Measurements from ENCODE around the gene PDE9A.

The PDE9A gene

DNA sequence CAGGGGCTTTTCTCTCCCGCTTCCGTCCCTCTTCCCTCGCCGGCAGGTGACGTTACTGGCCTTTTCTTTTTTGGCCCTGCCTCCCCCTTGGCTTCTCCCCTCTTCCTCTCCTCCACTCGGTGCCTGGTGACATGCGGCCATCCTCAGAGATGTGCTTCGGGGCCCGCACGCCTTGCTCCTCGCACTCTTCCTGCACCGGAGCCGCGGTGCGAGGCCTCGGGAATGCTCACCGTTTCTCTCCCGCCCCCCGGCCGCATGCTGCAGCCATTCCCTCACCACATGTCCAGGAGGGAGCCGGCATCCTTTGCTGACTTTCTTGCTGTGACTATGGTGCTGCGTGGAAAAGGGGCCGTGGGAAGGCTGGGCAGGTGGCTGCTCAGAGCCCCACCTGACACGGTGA is 39.3 kb downstream of the PDE9A start:
- no peak for DNase-seq (ENCODE audit: low spot score)
- CTCF ChIA-PET = no interaction called here
- POLR2A ChIA-PET (ENCODE audit: low non-redundant PET) = no interaction called here
- TF ChIP-seq, protein P1, sequence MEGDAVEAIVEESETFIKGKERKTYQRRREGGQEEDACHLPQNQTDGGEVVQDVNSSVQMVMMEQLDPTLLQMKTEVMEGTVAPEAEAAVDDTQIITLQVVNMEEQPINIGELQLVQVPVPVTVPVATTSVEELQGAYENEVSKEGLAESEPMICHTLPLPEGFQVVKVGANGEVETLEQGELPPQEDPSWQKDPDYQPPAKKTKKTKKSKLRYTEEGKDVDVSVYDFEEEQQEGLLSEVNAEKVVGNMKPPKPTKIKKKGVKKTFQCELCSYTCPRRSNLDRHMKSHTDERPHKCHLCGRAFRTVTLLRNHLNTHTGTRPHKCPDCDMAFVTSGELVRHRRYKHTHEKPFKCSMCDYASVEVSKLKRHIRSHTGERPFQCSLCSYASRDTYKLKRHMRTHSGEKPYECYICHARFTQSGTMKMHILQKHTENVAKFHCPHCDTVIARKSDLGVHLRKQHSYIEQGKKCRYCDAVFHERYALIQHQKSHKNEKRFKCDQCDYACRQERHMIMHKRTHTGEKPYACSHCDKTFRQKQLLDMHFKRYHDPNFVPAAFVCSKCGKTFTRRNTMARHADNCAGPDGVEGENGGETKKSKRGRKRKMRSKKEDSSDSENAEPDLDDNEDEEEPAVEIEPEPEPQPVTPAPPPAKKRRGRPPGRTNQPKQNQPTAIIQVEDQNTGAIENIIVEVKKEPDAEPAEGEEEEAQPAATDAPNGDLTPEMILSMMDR (conservative IDR thresholded peaks at IDR 0.05; ENCODE audit: low read depth) = no peak
- H3K27ac ChIP-seq = no peak overlapping the region

DNA sequence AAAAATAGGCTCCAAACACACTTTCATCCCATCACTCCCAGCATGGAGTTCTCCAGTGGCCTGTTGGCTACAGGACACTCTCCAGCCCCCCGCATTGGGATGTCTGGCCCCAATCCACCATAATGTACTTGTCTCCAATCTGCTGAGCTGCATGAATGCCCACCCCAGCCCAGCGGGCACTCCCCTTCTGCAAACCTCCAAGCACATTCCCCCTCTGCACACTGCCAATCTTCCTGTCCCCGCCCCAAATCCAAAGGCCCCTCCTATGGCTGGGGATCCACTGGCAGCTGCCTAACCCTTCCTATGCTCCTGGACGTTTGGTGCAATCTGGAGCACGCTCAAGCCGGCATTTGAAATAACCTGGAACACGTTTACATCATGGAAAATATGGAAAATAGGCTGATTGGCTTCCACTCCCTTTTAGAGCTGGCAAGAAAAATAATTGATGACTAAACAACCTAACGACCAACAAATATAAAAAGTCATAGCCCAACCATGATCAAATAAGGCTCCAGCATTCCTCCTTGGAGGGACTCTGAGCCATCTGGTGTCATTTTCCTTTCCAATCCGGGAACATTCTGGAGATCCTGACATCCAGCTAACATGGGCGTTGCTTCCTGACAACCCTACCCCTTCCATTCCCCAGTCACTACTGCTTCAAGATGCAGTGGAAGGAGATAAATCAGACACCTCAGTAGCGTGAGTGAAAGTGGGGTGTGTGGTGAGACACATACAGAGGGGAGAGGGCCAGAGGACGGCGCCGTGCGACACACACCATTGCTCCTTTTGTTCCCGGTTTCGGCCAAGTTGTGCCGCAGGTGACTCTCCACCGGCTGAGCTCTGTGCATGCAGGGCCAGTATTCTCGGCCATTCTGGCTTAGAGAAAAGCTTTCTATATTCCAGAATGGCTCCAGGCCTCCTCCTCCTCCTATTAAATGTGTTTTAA is 41.6 kb downstream of the PDE9A start:
- no peak for DNase-seq (ENCODE audit: low spot score)
- ChIA-PET CTCF (interaction anchor here (0.7 to 1.0 kb wide), 2 partner anchors 25 to 51 kb away, joined by 3 read pairs; no protein-coding TSS in a partner anchor), POLR2A (ENCODE audit: low non-redundant PET) (no interaction called here)
- H3K27ac ChIP-seq = no peak overlapping the region
- TF ChIP-seq, protein P1 (conservative IDR thresholded peaks at IDR 0.05; ENCODE audit: low read depth) = no peak

DNA sequence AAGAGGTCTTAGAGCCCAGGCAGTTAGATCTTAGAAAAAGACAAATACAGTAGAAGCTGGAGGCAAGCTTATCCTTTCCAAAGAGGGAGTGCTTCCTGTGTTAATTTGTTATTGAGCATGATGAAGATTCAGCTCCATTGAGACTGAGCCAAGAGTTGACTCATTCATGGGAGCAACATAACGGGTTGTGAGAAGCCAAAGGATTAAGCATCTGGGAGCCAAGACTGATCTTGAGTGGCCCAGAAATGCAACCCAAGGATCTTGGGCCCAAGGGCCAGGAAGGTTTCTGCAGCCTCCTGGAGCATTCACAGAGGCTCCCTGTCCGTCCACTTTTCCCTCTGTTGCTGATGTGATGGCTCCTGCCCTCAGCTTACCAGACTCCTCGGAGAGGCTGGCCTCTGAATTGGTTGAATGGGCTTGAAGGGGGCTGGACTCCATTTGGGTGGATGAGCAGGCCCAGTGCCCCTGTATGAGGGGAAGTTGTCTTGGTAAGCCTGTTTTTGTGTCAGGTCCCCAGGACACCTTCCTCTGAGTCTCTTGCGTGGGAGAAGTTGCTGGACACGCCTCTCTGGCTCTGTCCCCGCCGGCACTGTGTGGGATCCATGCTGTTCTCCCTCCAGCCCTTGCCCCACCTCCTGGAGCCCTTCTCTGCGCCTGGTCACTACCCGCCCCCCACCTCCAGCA is 42.4 kb downstream of the PDE9A start:
- TF ChIP-seq, protein P1 (conservative IDR thresholded peaks at IDR 0.05; ENCODE audit: low read depth) = no peak
- H3K27ac ChIP-seq = no peak overlapping the region
- CTCF ChIA-PET = no interaction called here
- no peak for DNase-seq (ENCODE audit: low spot score)
- POLR2A ChIA-PET (ENCODE audit: low non-redundant PET) = no interaction called here

DNA sequence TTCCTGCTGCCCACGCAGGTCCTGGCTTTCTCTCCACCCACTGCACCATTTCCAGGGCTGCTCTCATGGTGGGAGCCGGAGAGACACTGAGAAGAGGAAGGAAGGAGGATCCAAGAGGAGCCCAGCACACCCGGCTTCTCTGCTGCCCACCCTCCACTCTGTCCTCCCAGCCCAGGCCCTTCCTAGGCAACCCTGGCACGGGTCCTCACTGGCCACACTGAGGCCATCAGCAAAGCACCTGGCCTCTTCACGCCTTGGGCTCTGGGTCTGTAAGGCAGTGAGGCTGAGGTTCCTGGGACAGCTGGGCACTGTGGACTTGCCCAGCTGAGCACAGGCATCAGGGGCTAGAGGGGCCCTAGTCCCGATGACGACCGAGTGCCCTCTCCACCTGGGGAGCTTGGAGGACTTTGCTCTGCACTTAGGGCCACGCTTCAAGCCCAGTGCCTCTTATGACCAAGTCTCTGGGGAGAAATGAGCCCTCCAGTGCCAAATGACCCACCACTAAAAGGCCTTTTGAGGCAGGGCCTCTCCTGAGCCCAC is 43.1 kb downstream of the PDE9A start:
- CTCF ChIA-PET = no interaction called here
- TF ChIP-seq, protein P1 (conservative IDR thresholded peaks at IDR 0.05; ENCODE audit: low read depth) = no peak
- DNase-seq (ENCODE audit: low spot score) = no peak
- H3K27ac ChIP-seq = no peak overlapping the region
- POLR2A ChIA-PET (ENCODE audit: low non-redundant PET) = no interaction called here

DNA sequence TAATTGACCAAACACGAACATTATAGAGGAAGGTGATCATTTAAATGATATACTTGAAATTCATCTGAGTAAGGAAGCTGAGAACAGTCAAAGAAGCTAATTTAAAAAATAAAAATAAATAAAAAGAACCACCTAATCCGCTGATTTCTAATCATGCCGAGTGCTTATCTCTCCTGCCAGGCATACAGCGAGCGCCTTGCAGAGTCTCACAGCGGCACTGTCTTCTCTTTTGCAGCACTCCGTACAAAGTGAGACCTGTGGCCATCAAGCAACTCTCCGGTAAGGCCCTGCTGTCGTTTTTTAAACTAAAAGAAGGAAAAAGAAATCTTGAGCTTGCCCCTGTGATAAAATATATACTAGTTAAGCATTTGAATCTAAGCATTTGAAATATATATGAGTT is 45.3 kb downstream of the PDE9A start:
- TF ChIP-seq, protein P1 (conservative IDR thresholded peaks at IDR 0.05; ENCODE audit: low read depth) = no peak
- CTCF ChIA-PET = no interaction called here
- POLR2A ChIA-PET (ENCODE audit: low non-redundant PET) = no interaction called here

DNA sequence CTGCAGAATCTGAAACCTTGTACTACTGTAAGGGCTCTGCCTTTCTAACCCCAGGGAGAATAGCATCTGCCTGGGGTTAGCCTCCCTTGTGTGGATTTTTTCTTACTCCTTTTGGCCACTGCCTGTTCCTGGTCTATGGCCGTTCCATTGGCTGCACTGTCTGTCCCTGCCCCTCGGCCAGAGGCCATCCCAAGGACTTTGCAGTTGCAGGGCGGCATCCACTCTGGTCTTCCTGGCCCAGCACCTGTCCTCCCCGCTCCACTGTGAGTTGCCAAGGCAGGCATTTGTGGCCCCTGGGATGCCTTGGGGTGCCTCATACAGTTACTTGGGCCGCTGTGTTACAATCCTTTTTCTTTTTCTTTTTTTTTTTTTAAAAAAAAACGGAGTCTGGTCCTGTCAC is 45.8 kb downstream of the PDE9A start:
- CTCF ChIA-PET = no interaction called here
- POLR2A ChIA-PET (ENCODE audit: low non-redundant PET) = no interaction called here
- TF ChIP-seq, protein P1 (conservative IDR thresholded peaks at IDR 0.05; ENCODE audit: low read depth) = no peak
- H3K27ac ChIP-seq = no peak overlapping the region
- no peak for DNase-seq (ENCODE audit: low spot score)

More for the DNA sequence above, 45.3 kb downstream of the PDE9A start:
- DNase-seq (ENCODE audit: low spot score) = no peak
- no peak overlapping the region for H3K27ac ChIP-seq
